ENCODE results near the gene LDHB. TPM values are rescaled to one million over a fixed set of nuclear protein-coding genes. Genes with fewer than 3 reads are reported as not detected.
A peak's percentile ranks its signal among the peaks of the same experiment; 100 is the strongest.
"Not testable (repeated sequence)": the region's sequence is repeated elsewhere in the genome, so short reads cannot be mapped to it uniquely, and the experiment has no call there.

LDHB gene
- total RNA-seq, 1 donor from 2014 or later: 627 TPM

DNA sequence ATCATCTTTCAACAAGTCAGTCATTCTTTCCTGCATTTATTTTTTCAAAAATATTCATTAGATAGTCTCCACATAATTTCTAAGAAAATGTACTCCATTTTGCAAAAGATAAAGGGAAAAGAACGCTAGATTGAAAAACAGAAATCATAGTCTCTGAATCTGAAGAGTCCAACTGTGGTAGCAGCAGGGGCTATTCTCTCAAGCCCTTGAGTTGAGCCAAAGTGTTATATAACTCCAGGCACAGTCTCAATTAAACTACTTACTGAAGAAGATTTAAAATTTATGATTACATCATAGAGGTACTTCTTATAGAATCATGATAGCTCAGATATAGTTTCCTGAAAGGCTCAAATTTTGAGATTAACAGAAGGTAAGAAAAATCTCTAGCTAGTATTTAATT, 5.8 kb downstream of the LDHB start:
- peaks cover 49% of the 10 kb centered on the region for H3K36me3 Mint-ChIP-seq (ENCODE audit: unreplicated experiment)
- no peaks in the 10 kb centered on the region for H3K9me3 Mint-ChIP-seq (ENCODE audit: unreplicated experiment)
- no peak overlapping the region for H3K27ac Mint-ChIP-seq (ENCODE audit: unreplicated experiment)
- H3K4me1 Mint-ChIP-seq (ENCODE audit: unreplicated experiment): peaks cover 30% of the 10 kb centered on the region
- no peak overlapping the region for H3K4me3 Mint-ChIP-seq (ENCODE audit: unreplicated experiment)
- TF ChIP-seq, protein P1, sequence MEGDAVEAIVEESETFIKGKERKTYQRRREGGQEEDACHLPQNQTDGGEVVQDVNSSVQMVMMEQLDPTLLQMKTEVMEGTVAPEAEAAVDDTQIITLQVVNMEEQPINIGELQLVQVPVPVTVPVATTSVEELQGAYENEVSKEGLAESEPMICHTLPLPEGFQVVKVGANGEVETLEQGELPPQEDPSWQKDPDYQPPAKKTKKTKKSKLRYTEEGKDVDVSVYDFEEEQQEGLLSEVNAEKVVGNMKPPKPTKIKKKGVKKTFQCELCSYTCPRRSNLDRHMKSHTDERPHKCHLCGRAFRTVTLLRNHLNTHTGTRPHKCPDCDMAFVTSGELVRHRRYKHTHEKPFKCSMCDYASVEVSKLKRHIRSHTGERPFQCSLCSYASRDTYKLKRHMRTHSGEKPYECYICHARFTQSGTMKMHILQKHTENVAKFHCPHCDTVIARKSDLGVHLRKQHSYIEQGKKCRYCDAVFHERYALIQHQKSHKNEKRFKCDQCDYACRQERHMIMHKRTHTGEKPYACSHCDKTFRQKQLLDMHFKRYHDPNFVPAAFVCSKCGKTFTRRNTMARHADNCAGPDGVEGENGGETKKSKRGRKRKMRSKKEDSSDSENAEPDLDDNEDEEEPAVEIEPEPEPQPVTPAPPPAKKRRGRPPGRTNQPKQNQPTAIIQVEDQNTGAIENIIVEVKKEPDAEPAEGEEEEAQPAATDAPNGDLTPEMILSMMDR (IDR thresholded peaks at IDR 0.05): no peak
- H3K27me3 Mint-ChIP-seq (ENCODE audit: unreplicated experiment): no peaks in the 10 kb centered on the region
- DNase-seq (ENCODE audit: extremely low spot score, unreplicated experiment): no peak

DNA sequence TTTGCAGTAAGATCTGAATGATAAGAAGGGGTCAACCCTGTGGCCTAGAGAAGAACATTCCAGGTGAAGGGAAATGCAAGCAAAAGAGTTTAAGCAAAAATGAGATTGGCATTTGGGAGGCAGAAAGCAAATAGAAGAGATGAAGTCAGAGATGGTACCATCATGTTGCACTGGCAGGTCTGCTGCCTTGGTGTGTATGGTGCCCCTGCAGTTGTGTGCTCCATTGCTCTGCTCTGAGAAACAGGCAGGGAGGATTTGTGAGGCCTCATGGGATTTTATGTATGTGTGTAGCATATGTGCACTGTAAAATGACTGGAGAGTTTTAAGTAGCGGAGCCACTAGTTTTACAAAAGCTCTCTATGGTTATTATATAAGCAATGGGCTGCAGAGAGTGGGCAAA, 6.6 kb downstream of the LDHB start:
- Mint-ChIP-seq H3K4me3 (ENCODE audit: unreplicated experiment) (no peak overlapping the region), H3K36me3 (ENCODE audit: unreplicated experiment) (peaks cover 56% of the 10 kb centered on the region), H3K27ac (ENCODE audit: unreplicated experiment) (no peak overlapping the region), H3K9me3 (ENCODE audit: unreplicated experiment) (no peaks in the 10 kb centered on the region), H3K27me3 (ENCODE audit: unreplicated experiment) (no peaks in the 10 kb centered on the region), H3K4me1 (ENCODE audit: unreplicated experiment) (peaks cover 26% of the 10 kb centered on the region)
- no peak for DNase-seq (ENCODE audit: extremely low spot score, unreplicated experiment)
- TF ChIP-seq, protein P1 (IDR thresholded peaks at IDR 0.05): no peak

DNA sequence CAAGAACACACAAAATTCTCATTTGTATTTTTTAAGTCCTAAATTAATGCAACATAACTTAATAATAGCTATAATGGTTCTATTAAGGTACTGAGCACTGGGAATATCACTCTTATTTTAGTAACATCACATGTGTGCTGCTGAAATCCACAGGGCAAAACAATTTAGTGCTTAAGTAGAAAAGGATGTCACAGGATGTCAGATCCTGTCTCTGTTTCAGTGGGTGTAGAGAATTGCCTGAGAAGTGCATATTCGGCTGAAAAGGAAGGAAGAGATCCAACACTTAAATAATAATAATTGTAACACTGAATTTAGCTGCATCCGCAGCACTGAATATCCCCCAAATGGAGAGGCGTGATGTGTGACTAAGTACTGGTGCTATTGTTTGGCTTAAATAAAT, 8.6 kb downstream of the LDHB start:
- Mint-ChIP-seq H3K4me1 (ENCODE audit: unreplicated experiment) (peaks cover 18% of the 10 kb centered on the region), H3K9me3 (ENCODE audit: unreplicated experiment) (no peaks in the 10 kb centered on the region), H3K27me3 (ENCODE audit: unreplicated experiment) (no peaks in the 10 kb centered on the region), H3K36me3 (ENCODE audit: unreplicated experiment) (peaks cover 63% of the 10 kb centered on the region), H3K27ac (ENCODE audit: unreplicated experiment) (no peak overlapping the region), H3K4me3 (ENCODE audit: unreplicated experiment) (no peak overlapping the region)
- no peak for DNase-seq (ENCODE audit: extremely low spot score, unreplicated experiment)
- TF ChIP-seq, protein P1 (IDR thresholded peaks at IDR 0.05): no peak

DNA sequence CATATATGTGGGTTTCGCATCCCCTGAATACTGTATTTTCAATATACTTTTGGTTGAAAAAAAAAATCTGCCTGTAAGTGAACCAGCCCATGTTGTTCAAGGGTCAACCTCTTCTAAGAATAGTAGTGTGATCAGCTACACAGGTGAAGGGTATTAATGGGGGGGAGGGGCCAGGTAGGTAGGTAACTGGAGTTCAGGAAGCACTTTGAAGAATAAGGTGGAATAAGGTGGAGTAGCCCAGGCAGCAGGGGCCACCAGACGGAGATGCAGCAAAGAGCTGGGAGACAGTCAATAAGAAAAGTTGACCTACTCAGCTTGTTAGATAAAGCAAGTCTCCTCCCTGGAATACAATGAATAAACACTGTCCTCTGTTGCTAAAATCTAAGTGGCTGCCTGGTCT, 9.3 kb downstream of the LDHB start:
- Mint-ChIP-seq H3K27me3 (ENCODE audit: unreplicated experiment) (no peaks in the 10 kb centered on the region), H3K27ac (ENCODE audit: unreplicated experiment) (peak overlapping the region; percentile 17), H3K36me3 (ENCODE audit: unreplicated experiment) (peaks cover 64% of the 10 kb centered on the region), H3K4me3 (ENCODE audit: unreplicated experiment) (no peak overlapping the region), H3K9me3 (ENCODE audit: unreplicated experiment) (no peaks in the 10 kb centered on the region), H3K4me1 (ENCODE audit: unreplicated experiment) (peaks cover 16% of the 10 kb centered on the region)
- TF ChIP-seq, protein P1 (IDR thresholded peaks at IDR 0.05): no peak
- DNase-seq (ENCODE audit: extremely low spot score, unreplicated experiment): no peak

DNA sequence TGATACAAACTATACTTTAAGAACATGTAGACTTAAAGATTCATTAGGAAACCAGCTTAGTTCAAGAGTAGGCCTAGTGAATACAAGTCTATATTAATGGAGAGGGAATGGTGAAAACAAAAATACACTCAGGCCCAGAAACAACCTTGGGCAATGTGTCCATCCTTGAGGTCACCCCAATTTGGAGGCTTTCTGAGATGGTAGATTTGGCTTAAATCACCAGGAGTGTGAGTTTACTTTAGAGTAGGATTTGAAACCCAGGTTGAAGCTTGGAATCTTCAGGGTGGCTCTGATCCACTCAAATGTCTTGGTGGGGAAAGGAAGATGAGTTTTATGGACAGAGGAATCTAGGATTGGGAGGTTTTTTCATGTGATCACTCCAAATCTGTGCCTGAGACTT, 10.5 kb downstream of the LDHB start:
- TF ChIP-seq, protein P1 (IDR thresholded peaks at IDR 0.05): no peak
- Mint-ChIP-seq H3K27me3 (ENCODE audit: unreplicated experiment) (no peaks in the 10 kb centered on the region), H3K4me1 (ENCODE audit: unreplicated experiment) (peaks cover 7% of the 10 kb centered on the region), H3K27ac (ENCODE audit: unreplicated experiment) (no peak overlapping the region), H3K9me3 (ENCODE audit: unreplicated experiment) (no peaks in the 10 kb centered on the region), H3K36me3 (ENCODE audit: unreplicated experiment) (peaks cover 67% of the 10 kb centered on the region), H3K4me3 (ENCODE audit: unreplicated experiment) (no peak overlapping the region)
- no peak for DNase-seq (ENCODE audit: extremely low spot score, unreplicated experiment)

DNA sequence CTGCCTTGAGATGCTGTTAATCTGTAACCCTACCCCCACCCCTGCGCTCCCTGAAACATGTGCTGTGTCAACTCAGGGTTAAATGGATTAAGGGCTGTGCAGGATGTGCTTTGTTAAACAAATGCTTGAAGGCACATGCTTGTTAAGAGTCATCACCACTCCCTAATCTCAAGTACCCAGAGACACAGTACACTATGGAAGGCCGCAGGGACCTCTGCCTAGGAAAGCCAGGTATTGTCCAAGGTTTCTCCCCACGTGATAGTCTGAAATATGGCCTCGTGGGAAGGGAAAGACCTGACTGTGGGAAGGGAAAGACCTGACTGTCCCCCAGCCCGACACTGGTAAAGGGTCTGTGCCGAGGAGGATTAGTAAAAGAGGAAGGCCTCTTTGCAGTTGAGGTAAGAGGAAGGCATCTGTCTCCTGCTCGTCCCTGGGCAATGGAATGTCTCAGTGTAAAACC, 12.6 kb downstream of the LDHB start:
- Mint-ChIP-seq H3K36me3 (ENCODE audit: unreplicated experiment) (peaks cover 69% of the 10 kb centered on the region), H3K27ac (ENCODE audit: unreplicated experiment) (peak overlapping the region; percentile 39)
- not testable (repeated sequence) for H3K9me3 Mint-ChIP-seq (ENCODE audit: unreplicated experiment); H3K4me3 Mint-ChIP-seq (ENCODE audit: unreplicated experiment); DNase-seq (ENCODE audit: extremely low spot score, unreplicated experiment); H3K27me3 Mint-ChIP-seq (ENCODE audit: unreplicated experiment); H3K4me1 Mint-ChIP-seq (ENCODE audit: unreplicated experiment)

Measured in osteocyte (in vitro differentiated cells).